HCT116 (cell line): ENCODE data around the gene SLC39A5.

Experiments used
- EGR1 ChIP-seq: IDR thresholded peaks from 2 replicates; pipeline ENCODE4 v1.6.1; 2012; ENCODE audit warnings: low read depth
- EZH2 ChIP-seq: fragments of 200-600 bp; sonication (generic); IDR thresholded peaks from 2 replicates; pipeline ENCODE4 v1.6.1; 2017; ENCODE audit warnings: antibody characterized with exemption, mixed run types
- JUND ChIP-seq: IDR thresholded peaks from 2 replicates; pipeline ENCODE4 v1.6.1; 2012
- POLR2A ChIP-seq: IDR thresholded peaks from 2 replicates; pipeline ENCODE4 v1.7.0; 2011; ENCODE audit warnings: borderline replicate concordance; ENCODE audit not compliant: insufficient read depth, insufficient read length; ENCODE audit errors: extremely low read depth
- POLR2AphosphoS5 ChIP-seq: IDR thresholded peaks from 2 replicates; pipeline ENCODE4 v1.6.1; 2011; ENCODE audit warnings: mild to moderate bottlenecking, low read depth, low read length, moderate library complexity
- RAD21 ChIP-seq: IDR thresholded peaks from 2 replicates; pipeline ENCODE4 v1.6.1; 2012; ENCODE audit warnings: low read depth, mild to moderate bottlenecking
- SIN3A ChIP-seq: IDR thresholded peaks from 2 replicates; pipeline ENCODE4 v1.6.1; 2012; ENCODE audit warnings: low read depth
- SRF ChIP-seq: IDR thresholded peaks from 2 replicates; pipeline ENCODE4 v1.6.1; 2012; ENCODE audit warnings: low read depth
- ZFX ChIP-seq: fragments of 450-650 bp; IDR thresholded peaks from 2 replicates; pipeline ENCODE4 v1.6.1; 2017
- ZNF274 ChIP-seq: fragments of 200-500 bp; sonication (Bioruptor generic); IDR thresholded peaks from 2 replicates; pipeline ENCODE4 v1.6.1; 2014; ENCODE audit warnings: mild to moderate bottlenecking, low read depth, low read length, inconsistent platforms
- TF ChIP-seq, protein P1 (sequence below), 3 experiments: fragments of 200-600 bp in 1 of 3; sonication (generic) in 1 of 3; IDR thresholded peaks in 2 of 3; conservative IDR thresholded peaks in 1 of 3; 2 replicates each; pipeline ENCODE4 v1.5.1; 2012 to 2017; ENCODE audit warnings: low read depth in 2 of 3, low read length in 2 of 3, antibody characterized with exemption in 1 of 3, borderline replicate concordance in 1 of 3, control low read depth in 1 of 3, mild to moderate bottlenecking in 1 of 3, mixed read lengths in 1 of 3, mixed run types in 1 of 3, moderate library complexity in 1 of 3; ENCODE audit not compliant: insufficient read depth in 1 of 3
- TF ChIP-seq, protein P2 (sequence below): IDR thresholded peaks from 2 replicates; pipeline ENCODE4 v1.6.1; 2012; ENCODE audit warnings: low read depth
- TF ChIP-seq, protein P3 (sequence below): IDR thresholded peaks from 2 replicates; pipeline ENCODE4 v1.6.1; 2012
- TF ChIP-seq, protein P4 (sequence below): IDR thresholded peaks from 2 replicates; pipeline ENCODE4 v1.6.1; 2011; ENCODE audit warnings: mild to moderate bottlenecking, low read length, moderate library complexity; ENCODE audit not compliant: insufficient replicate concordance; ENCODE audit errors: extremely low read depth

DNA sequence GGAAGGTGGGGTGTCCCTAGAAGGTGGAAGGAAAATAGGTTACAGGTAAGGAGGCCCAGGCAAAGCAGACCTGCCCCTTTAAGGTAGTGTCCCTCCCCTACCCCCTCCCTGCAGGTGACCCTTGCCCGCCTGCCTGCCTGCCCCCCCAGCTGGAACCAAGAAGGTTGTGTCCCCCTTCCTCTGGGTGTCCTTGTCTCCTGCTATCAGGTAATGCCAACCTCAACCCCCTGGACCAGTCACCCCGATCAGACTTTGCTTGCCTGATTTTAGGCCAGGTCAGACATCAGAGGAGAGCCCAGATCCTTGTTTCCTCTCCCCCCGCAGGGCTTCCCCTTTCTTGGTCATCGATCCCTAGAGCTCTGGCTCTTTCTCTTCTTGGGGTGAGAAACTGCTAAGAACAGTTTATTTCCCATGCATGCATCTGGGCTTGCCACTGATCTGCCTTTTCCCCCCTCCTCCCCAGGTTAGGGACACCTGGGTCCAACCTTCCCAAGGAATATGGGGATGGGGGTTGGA is at the start of gene SLC39A5:
- TF ChIP-seq, protein P1, sequence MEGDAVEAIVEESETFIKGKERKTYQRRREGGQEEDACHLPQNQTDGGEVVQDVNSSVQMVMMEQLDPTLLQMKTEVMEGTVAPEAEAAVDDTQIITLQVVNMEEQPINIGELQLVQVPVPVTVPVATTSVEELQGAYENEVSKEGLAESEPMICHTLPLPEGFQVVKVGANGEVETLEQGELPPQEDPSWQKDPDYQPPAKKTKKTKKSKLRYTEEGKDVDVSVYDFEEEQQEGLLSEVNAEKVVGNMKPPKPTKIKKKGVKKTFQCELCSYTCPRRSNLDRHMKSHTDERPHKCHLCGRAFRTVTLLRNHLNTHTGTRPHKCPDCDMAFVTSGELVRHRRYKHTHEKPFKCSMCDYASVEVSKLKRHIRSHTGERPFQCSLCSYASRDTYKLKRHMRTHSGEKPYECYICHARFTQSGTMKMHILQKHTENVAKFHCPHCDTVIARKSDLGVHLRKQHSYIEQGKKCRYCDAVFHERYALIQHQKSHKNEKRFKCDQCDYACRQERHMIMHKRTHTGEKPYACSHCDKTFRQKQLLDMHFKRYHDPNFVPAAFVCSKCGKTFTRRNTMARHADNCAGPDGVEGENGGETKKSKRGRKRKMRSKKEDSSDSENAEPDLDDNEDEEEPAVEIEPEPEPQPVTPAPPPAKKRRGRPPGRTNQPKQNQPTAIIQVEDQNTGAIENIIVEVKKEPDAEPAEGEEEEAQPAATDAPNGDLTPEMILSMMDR (IDR thresholded peaks at IDR 0.05 in 2 of 3, conservative IDR thresholded peaks at IDR 0.05 in 1 of 3; ENCODE audit: borderline replicate concordance in 1 of 3, insufficient read depth in 1 of 3, low read depth in 2 of 3, low read length in 2 of 3) = no peak
- TF ChIP-seq RAD21 (no peak), POLR2A (no peak), JUND (no peak), SIN3A (no peak), EZH2 (no peak), POLR2AphosphoS5 (no peak), ZNF274 (no peak), ZFX (no peak), SRF (no peak), EGR1 (no peak)
- TF ChIP-seq, protein P2, sequence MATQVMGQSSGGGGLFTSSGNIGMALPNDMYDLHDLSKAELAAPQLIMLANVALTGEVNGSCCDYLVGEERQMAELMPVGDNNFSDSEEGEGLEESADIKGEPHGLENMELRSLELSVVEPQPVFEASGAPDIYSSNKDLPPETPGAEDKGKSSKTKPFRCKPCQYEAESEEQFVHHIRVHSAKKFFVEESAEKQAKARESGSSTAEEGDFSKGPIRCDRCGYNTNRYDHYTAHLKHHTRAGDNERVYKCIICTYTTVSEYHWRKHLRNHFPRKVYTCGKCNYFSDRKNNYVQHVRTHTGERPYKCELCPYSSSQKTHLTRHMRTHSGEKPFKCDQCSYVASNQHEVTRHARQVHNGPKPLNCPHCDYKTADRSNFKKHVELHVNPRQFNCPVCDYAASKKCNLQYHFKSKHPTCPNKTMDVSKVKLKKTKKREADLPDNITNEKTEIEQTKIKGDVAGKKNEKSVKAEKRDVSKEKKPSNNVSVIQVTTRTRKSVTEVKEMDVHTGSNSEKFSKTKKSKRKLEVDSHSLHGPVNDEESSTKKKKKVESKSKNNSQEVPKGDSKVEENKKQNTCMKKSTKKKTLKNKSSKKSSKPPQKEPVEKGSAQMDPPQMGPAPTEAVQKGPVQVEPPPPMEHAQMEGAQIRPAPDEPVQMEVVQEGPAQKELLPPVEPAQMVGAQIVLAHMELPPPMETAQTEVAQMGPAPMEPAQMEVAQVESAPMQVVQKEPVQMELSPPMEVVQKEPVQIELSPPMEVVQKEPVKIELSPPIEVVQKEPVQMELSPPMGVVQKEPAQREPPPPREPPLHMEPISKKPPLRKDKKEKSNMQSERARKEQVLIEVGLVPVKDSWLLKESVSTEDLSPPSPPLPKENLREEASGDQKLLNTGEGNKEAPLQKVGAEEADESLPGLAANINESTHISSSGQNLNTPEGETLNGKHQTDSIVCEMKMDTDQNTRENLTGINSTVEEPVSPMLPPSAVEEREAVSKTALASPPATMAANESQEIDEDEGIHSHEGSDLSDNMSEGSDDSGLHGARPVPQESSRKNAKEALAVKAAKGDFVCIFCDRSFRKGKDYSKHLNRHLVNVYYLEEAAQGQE = no peak
- TF ChIP-seq, protein P3, sequence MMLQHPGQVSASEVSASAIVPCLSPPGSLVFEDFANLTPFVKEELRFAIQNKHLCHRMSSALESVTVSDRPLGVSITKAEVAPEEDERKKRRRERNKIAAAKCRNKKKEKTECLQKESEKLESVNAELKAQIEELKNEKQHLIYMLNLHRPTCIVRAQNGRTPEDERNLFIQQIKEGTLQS = no peak
- TF ChIP-seq, protein P4, sequence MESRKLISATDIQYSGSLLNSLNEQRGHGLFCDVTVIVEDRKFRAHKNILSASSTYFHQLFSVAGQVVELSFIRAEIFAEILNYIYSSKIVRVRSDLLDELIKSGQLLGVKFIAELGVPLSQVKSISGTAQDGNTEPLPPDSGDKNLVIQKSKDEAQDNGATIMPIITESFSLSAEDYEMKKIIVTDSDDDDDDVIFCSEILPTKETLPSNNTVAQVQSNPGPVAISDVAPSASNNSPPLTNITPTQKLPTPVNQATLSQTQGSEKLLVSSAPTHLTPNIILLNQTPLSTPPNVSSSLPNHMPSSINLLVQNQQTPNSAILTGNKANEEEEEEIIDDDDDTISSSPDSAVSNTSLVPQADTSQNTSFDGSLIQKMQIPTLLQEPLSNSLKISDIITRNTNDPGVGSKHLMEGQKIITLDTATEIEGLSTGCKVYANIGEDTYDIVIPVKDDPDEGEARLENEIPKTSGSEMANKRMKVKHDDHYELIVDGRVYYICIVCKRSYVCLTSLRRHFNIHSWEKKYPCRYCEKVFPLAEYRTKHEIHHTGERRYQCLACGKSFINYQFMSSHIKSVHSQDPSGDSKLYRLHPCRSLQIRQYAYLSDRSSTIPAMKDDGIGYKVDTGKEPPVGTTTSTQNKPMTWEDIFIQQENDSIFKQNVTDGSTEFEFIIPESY = no peak
